Spinal cord (tissue), 10 donors: ENCODE results near the gene C9orf152. TPM values are rescaled to one million over a fixed set of nuclear protein-coding genes. Genes with fewer than 3 reads are reported as not detected.
A peak's percentile ranks its signal among the peaks of the same experiment; 100 is the strongest.

Experiments used
- DNase-seq, 6 donors: peaks; one replicate each; pipeline versions ENCODE4 v3.0.0 to v3.0.0-alpha.2; 2013 to 2015; ENCODE audit warnings: low spot score in 6 of 6, low read depth in 4 of 6
- H3K27ac ChIP-seq: one replicate; pipeline ENCODE4 v1.5.1; 2013; ENCODE audit warnings: low read depth, low read length, control low read depth
- H3K27me3 ChIP-seq: one replicate; pipeline ENCODE4 v1.6.1; 2013; ENCODE audit warnings: low read length; ENCODE audit not compliant: control insufficient read depth, insufficient read depth
- H3K36me3 ChIP-seq: one replicate; pipeline ENCODE4 v1.6.1; 2013; ENCODE audit warnings: low read length; ENCODE audit not compliant: control insufficient read depth, insufficient read depth
- H3K4me1 ChIP-seq: one replicate; pipeline ENCODE4 v1.6.1; 2013; ENCODE audit warnings: low read length; ENCODE audit not compliant: control insufficient read depth, insufficient read depth
- H3K4me3 ChIP-seq: one replicate; pipeline ENCODE4 v1.5.1; 2013; ENCODE audit warnings: low read depth, low read length, control low read depth
- H3K9me3 ChIP-seq: one replicate; pipeline ENCODE4 v1.6.1; 2013; ENCODE audit warnings: low read length; ENCODE audit not compliant: control insufficient read depth, insufficient read depth
- WGBS: methylation state at CpG from one replicate; pipeline ENCODE4 v1.1.5; 2013; ENCODE audit warnings: missing lambda C conversion rate; ENCODE audit not compliant: insufficient coverage; 5-methylcytosine and 5-hydroxymethylcytosine counted together
- polyA plus RNA-seq, 2 donors: library from polyadenylated mRNA; unstranded; fragments of 120-200 nt; gene quantifications; one replicate each; pipeline ENCODE4 v1.2.1, GENCODE V29; 2013; ENCODE audit not compliant: insufficient read length in 2 of 2
- total RNA-seq, 2 donors: library from RNA; depleted of rRNA in 1 of 2; stranded (reverse); fragments of 120-200 nt in 1 of 2; fragments of >200 nt in 1 of 2; gene quantifications; one replicate each; pipeline versions ENCODE4 v1.2.3 to v1.2.4, GENCODE V29; 2013 to 2014
- donor health status: healthy.

Gene C9orf152
- total and polyA plus RNA-seq, 4 donors: 0.08 TPM; not detected in 3

DNA sequence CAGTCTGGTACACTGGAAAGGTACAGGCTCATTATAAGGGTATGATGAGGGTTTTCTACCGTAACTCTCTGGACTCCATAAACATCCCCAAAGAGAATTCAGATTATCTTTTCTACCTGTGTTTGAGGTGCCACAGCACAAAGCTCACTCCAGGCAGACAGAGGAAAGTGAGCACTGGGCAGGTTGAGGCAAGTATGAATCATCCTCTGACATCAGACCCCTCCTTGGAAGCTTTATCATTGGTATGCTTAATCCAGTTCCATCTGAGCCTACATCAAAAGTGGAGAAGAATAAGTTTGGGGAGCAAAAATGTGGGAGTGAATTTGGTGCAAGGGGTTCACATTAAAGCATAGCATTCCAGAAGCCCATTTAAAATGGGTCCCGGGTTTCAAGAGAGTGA lies 21.7 kb downstream of the C9orf152 start:
- WGBS: 86% methylated on average over 1 of the region's 2 CpGs

GRCh38 chr9:110185806-110186205 lies 22.2 kb downstream of the C9orf152 start:
- 100% methylated on average over 1 of the region's 2 CpGs for WGBS
- Histone ChIP-seq H3K27ac (no peak overlapping the region), H3K4me3 (no peak overlapping the region), H3K4me1 (no peaks in the 10 kb centered on the region), H3K36me3 (no peaks in the 10 kb centered on the region), H3K27me3 (no peaks in the 10 kb centered on the region), H3K9me3 (no peaks in the 10 kb centered on the region)
- DNase-seq: no peak

More for the DNA sequence above, 21.7 kb downstream of the C9orf152 start:
- Histone ChIP-seq H3K27me3 (no peaks in the 10 kb centered on the region), H3K9me3 (no peaks in the 10 kb centered on the region), H3K4me1 (no peaks in the 10 kb centered on the region), H3K27ac (no peak overlapping the region), H3K36me3 (no peaks in the 10 kb centered on the region), H3K4me3 (no peak overlapping the region)
- DNase-seq: no peak

- Histone ChIP-seq H3K36me3 (no peaks in the 10 kb centered on the region), H3K27me3 (no peaks in the 10 kb centered on the region), H3K4me3 (no peak overlapping the region), H3K9me3 (no peaks in the 10 kb centered on the region), H3K27ac (no peak overlapping the region), H3K4me1 (no peaks in the 10 kb centered on the region)
- peak in 5 of 6 donors; percentile 36 to 89 (median 50) for DNase-seq
- 81% methylated on average over 3 of the region's 7 CpGs for WGBS
These were observed 24.5 kb downstream of the C9orf152 start for GRCh38 chr9:110183208-110184145.

DNA sequence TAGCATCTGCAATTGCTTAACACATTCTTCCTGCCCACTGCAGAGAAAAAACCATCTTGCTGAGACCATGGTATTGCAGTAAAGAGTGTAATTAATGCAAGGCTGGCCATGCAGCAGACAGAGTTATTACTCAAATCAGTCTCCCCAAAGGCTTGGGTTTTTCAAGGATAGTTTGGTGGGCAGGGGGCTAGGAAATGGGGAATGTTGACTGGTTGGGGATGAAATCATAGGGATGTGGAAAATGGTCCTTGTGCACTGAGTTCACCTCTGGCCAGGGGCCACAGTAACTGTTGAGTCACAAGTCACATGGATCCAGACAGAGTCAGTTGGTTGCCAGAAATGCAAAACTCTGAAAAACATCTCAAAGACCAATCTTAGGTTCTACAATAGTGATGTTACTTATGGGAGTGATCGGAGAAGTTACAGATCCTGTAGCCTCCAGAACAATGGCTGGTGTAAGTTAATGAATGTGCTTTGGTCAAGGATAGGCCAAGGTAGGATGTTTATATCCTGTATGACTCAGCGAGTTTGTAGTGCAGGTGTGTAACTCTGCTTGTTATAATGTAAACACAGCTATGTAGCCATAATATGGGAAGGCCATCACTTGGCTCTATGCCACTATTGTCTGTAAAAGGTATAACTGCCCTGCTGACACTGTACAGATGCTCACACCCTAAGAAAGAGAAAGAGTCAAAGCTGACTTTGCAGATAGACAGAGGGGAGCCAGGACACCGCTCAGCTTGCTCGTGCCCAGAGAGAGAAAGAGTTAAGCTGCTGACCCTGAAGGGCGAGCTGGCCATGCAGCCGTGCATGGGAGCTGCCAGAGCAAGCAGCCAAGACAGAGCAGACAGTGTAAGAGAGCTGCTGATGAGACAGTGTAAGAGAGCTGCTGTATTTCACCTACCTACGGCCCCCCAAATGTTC lies 27.2 kb downstream of the C9orf152 start:
- Histone ChIP-seq H3K27ac (no peak overlapping the region), H3K4me1 (no peaks in the 10 kb centered on the region), H3K4me3 (no peak overlapping the region), H3K27me3 (no peaks in the 10 kb centered on the region), H3K36me3 (no peaks in the 10 kb centered on the region), H3K9me3 (no peaks in the 10 kb centered on the region)
- no peak for DNase-seq
- WGBS: 93% methylated on average over 4 of the region's 7 CpGs

DNA sequence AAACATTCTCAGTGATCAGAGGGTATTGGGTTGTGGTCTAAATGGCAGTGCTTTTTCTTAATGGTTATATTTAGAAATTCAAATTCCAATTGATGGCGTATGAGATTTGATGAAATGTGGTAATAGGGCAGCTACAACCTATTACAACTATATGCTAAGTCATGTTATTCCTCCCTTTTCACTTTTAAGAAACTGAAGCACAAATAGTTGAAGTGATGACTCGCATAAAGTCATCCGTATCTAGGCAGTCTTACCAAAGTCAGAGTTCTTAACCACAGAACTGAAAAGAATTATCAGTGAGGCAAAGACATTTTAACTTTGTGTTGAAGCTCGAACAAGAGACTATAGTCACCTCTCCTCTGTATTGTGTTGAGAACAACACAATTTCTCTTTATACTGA lies 28.2 kb downstream of the C9orf152 start:
- no peaks in the 10 kb centered on the region for H3K9me3 ChIP-seq
- H3K4me3 ChIP-seq: no peak overlapping the region
- DNase-seq: no peak
- no peaks in the 10 kb centered on the region for H3K4me1 ChIP-seq
- no peak overlapping the region for H3K27ac ChIP-seq
- no peaks in the 10 kb centered on the region for H3K27me3 ChIP-seq
- no peaks in the 10 kb centered on the region for H3K36me3 ChIP-seq
- WGBS: no CpG with 5 or more reads among the region's 4 CpGs

GRCh38 chr9:110178281-110178680 lies 29.7 kb downstream of the C9orf152 start:
- Histone ChIP-seq H3K27me3 (no peaks in the 10 kb centered on the region), H3K4me1 (peaks cover 2% of the 10 kb centered on the region), H3K4me3 (no peak overlapping the region), H3K36me3 (no peaks in the 10 kb centered on the region), H3K27ac (no peak overlapping the region), H3K9me3 (no peaks in the 10 kb centered on the region)
- no peak for DNase-seq
- 73% methylated on average over 1 of the region's 1 CpG for WGBS

- no peak overlapping the region for H3K4me3 ChIP-seq
- no peaks in the 10 kb centered on the region for H3K36me3 ChIP-seq
- H3K27ac ChIP-seq: no peak overlapping the region
- 97% methylated on average over 3 of the region's 4 CpGs for WGBS
- peaks cover 11% of the 10 kb centered on the region for H3K4me1 ChIP-seq
- H3K27me3 ChIP-seq: no peaks in the 10 kb centered on the region
- DNase-seq: no peak
- no peaks in the 10 kb centered on the region for H3K9me3 ChIP-seq
These were observed 32.5 kb downstream of the C9orf152 start for GRCh38 chr9:110175275-110175968.

GRCh38 chr9:110173322-110173642 lies 34.7 kb downstream of the C9orf152 start:
- no peaks in the 10 kb centered on the region for H3K27me3 ChIP-seq
- no peak overlapping the region for H3K27ac ChIP-seq
- no peak overlapping the region for H3K4me3 ChIP-seq
- H3K4me1 ChIP-seq: peaks cover 11% of the 10 kb centered on the region
- no peak for DNase-seq
- WGBS: 60% methylated on average over 6 of the region's 7 CpGs
- H3K9me3 ChIP-seq: no peaks in the 10 kb centered on the region
- no peaks in the 10 kb centered on the region for H3K36me3 ChIP-seq
